Activated naive CD4-positive, alpha-beta T cell (primary cell): ENCODE results near the gene PTTG1IP.

Source experiments
- DNase-seq, 4 experiments: peaks; one replicate each; lab custom pipeline; 2025; lab: John Stamatoyannopoulos, UW

Gene PTTG1IP

DNA sequence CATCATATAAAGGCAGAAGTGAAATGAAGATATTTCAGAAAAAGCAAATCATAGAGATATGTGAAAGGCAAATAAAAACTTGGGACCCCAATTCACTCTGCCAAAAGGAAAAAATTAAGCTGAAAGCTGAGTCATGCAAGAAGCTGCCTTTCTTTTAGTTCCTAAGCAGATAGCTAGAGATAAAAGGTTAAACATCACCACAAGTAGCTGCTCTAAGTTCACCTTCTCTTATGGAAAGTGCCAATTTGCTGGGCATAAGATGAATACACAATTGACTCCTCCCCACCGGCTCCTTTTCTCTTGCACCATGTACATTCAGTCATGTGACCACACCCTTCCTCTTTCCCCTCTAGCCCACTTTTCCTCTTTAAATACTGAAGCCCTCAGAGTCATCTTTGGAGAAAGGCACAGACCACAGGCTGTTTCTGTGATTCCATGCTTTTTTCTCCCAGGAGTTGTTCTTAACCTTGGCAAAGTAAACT lies 50.3 kb downstream of the PTTG1IP start:
- no peak for DNase-seq

GRCh38 chr21:44822484-44823178 lies 50.9 kb downstream of the PTTG1IP start:
- DNase-seq: no peak

DNA sequence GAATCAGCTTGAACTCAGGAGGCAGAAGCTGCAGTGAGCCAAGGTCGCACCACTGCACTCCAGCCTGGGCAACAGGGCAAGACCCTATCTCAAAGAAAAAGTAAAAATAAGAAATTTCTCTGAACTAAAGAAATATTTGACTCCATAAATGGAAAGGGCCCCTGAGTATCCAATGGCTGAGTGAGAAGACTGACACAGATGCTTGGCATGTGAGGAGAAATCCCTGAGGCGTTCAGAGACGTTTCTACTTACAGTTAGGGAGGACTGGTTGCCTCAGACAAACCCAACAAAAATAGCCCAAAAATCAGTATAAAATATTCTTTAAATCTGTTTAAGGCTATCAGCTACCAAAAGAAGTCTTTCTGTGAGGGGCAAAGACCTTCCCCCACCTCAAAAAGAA lies 52.6 kb downstream of the PTTG1IP start:
- DNase-seq: no peak

DNA sequence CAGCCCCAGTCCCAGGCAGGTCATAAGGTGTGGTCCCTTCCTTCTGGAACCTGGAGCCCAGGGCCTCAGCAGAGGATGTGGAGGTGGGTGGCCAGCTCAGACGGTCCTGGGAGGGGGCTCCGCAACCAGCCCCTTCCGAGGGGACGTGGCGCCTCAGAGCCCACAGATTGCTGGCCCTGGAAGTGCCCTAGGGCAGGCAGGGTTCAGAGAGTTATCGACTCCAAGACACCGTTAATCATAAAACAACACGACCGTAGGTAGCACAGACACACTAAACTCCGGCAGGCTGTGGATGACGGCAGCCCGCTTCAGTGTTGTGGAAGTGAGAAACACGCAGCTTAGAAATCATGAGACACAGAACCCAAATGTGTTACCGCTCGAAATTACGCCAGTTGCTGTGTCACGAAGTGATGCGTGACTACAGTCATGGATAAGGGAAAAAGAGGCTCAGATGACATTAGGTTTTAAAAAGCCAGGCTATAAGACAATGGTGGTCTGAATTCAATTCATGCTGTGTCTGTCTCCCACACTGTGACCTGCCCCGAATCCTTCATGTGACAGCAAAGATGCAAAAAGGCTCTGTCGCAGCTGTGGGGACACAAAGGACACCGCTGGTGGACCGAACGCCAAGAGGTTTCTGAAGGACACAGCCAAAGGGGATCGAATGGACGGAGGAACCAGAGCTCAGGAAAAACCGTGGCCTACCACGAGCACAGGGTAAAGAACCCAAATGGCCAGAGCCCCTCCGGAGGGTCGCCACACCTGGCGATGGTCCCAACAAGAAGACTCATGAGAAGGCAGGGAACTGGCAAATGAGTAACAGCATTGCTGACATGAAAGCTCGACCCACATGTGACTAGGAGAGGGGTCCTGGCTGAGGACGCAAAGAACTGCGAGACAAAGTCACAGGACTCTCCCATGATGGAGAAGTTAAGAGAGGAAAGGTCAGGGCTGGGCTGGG lies 53.9 kb downstream of the PTTG1IP start:
- no peak for DNase-seq

DNA sequence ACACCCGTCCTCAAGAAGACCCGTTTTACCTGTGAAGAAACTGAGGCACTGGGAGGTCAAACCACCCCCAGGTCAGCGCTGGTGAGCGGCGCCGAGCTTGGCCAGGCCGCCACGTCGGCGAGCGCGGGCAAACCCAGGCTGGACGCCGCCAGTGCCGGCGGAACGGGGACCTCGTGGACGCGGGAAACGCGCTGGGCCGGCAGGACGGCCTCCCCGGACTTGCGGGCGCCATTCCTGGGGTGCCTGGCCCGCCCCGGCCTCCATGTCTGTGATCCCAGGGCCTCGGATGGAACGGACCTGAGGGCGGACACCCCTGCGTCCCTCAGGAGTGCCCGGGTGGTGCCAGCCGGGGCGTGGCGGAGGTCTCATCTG lies 54.9 kb downstream of the PTTG1IP start:
- DNase-seq: no peak

DNA sequence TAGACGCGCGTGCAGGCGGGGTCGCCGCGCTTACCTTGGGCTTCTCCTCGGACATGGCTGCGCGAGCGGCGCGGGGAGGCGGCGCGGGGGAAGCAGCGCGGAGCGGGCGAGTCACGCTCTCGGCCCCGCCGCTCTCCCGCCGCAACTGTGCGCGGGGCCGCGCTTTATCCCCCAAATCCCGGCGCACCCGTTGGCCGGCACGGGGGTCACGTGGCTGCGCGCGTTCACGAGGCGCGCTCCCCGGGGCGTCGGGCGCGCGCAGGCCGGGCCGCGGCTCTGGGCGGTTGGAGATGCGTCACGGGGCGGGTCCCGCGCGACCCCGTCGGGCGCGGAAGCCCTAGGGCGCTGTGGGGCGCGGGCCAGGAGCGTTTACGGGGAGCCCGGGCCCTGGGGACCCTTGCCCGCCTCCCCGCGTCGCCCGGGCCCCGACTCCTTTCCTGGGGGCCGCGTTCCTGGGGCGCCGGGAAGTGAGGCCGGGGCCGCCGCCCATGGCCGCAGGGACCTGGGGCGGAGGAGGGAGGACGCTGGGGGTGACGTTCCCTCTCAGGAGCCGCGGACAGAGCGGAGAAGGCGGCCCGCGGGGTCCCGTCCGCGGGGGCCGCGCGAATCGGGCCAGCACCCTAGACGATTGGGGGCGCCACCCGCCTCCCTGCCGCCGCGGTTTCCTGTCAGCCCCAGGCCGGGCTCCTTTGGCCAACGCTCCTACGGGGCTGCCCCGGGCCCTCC lies 55.4 kb downstream of the PTTG1IP start, which contains the start of gene SUMO3:
SUMO3 (minus strand) TSS at position 149 of the 726 bp plus-strand sequence; CDS start at position 55, 94 bp downstream.
- peak; percentile 72 to 84 (median 78) for DNase-seq

GRCh38 chr21:44817506-44817880 lies 56.0 kb downstream of the PTTG1IP start:
- DNase-seq: peak; percentile 84 to 95 (median 87)

GRCh38 chr21:44816761-44817505 lies 56.6 kb downstream of the PTTG1IP start:
- no peak for DNase-seq

DNA sequence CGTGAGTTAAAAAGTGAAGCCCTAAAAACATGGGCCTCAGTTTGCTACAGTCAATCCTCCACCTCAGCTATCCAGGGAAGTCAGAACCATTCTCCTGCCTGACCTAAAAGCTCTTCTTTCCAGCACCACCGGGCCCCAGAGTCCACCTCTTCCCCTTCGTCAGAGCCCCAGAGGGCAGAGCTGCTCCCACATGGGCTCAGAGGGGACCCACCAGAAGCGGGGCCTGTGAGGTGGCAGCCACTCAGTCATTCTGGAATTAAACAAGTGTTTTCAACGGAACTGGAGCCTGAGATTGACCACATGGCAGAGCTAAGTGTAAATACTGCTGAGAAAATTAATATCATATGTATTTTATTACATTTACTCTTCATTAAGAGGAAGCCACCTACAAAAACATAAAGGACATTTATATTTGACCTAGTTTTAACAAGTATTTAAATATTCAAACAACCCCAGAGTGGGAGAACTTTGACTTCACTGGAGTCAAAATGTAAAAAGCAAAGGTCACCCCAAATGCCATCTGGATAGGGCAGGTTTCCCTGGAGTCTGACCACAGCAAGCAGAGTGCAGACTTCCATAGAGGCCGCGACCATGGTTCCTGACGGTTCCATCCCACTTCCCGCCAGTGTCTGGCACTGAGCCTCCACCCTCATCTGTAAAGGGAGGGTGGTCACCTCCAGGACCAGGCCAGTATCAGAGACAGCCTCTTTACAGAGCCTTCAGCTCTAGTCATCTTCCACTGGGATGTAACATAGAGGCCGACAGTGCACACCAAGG lies 57.5 kb downstream of the PTTG1IP start:
- DNase-seq: no peak

- no peak for DNase-seq
Measured at GRCh38 chr21:44815225-44815624, 58.3 kb downstream of the PTTG1IP start.

- DNase-seq: no peak
Measured at GRCh38 chr21:44814498-44815023, 58.9 kb downstream of the PTTG1IP start.

GRCh38 chr21:44813727-44814126 lies 59.8 kb downstream of the PTTG1IP start:
- DNase-seq: no peak

GRCh38 chr21:44813149-44813548 lies 60.3 kb downstream of the PTTG1IP start:
- DNase-seq: no peak

DNA sequence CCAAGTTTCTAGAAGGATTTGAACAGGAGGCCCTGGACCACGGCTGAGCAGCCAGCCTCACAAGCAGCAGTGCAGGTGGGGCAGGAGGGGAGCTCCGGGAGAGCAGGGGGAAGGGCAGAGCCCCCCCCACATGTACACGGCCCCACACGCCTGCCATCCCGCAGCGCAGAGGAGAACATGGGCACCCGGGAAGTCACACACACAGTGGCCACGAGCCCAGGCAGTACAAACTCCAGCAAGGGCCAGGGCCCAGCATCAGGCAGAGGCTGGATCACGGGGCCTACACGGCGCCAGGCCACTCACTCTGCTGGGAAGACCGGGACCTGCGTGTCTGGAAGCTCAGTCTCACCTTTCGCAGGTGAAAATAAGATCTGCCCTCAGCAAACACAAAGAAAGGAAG lies 60.9 kb downstream of the PTTG1IP start:
- DNase-seq: no peak

DNA sequence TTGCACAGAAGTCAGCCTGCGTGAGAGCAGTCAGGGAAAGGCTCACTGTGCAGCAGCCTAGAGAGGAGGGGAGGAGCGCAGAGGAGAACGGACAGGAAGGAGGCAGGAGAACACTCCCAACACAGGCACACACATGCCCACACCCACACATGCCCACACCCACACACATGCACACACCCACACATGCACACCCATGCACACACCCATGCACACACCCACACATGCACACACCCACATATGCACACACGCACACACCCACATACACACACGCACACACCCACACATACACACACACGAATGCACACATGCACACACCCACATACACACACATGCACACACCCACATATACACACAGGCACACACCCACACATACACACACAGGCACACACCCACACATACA lies 62.7 kb downstream of the PTTG1IP start:
- DNase-seq: no peak

DNA sequence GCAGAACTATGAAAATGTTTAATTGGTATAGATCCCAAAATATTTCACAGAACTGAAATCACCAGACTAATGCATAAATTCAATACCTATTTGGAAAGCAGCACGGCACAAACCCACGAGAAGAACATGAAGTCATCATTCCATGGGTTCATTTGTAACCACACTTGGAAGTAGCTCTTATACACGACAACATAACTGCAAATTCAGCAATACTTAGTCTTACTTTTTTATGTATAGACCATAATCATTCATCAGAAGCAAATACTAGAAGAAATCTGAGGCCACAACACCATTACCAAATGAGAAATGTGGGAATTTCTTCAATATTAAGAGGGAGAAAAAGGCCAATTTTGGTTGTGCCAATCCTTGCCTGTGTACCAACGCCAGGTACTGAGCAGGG lies 67.6 kb downstream of the PTTG1IP start:
- no peak for DNase-seq

DNA sequence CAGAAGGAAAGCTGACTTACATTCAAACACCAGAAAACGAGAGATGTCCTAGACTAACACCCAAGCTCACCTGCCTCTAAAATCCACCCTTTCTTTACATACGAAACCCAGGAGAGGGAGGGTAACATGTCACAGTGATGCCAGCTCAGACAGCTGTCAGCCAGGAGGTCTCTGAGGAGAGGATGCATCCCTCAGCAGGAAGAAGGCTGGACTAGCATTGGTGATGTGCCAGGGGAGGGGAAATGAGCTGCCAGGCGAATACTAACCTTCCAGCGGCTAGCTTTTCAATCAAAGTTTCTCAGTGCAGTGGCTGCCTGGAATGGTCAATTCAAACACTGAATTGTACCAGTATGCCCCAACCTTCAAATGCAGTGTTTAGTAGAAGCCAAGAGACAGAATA lies 68.3 kb downstream of the PTTG1IP start:
- DNase-seq: no peak

DNA sequence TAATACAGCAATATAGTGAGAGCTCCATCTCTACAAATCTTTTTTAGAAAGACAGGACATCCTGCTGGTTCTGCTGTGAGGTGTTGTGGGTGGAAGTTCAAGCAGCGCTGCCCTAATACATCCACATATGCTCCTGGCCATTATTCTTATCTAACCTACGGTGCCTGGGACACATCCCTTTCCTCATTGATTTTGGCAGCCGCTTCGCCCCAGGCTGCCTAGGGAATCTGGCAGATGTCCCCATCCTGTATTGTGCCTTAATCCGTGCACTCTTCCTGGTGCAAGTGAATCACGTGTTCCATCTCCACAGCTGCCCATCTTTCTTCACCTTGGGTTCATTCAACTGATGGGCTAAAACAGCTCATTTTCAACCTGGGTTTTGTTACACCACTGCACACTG lies 68.7 kb downstream of the PTTG1IP start:
- no peak for DNase-seq

- DNase-seq: no peak
Measured at GRCh38 chr21:44803651-44804050, 69.8 kb downstream of the PTTG1IP start.

DNA sequence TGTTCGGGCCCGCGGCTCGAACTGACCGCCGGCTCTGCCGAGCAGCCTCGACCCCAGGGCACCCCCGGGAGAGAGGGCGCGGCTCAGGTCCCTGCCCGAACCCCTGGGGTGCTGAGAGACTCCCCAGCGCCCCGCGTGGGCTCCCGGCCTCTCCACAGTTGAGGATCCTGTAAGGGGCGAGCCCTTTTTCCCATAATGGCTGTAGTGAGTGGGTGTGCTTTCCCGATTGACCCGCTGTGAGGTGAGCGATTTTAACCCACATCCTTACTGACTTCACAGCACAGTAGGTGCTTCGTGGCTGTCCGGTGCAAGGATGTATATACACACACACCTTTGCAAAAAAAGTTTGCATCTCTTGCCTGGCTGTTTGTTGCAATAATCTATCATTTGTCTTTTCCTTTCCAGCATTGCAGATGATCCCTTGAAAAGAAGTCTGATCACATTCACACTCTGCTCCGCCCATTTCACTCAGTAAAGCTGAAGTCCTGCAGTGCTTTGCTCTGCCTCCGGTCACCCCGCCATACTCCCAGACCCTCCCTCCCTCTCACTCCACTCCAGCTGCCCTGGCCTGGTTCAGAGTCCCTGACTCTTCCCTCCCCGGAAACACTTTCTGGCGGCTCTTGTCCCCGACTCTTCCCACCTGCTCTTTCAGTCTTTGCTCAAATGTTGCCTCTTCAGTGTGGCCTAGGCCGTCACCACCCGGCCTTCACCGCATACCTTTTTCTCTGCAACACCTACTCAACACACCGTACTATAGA lies 70.9 kb downstream of the PTTG1IP start:
- DNase-seq: no peak
